ENCODE results near the gene ASCC1.

The ASCC1 gene

DNA sequence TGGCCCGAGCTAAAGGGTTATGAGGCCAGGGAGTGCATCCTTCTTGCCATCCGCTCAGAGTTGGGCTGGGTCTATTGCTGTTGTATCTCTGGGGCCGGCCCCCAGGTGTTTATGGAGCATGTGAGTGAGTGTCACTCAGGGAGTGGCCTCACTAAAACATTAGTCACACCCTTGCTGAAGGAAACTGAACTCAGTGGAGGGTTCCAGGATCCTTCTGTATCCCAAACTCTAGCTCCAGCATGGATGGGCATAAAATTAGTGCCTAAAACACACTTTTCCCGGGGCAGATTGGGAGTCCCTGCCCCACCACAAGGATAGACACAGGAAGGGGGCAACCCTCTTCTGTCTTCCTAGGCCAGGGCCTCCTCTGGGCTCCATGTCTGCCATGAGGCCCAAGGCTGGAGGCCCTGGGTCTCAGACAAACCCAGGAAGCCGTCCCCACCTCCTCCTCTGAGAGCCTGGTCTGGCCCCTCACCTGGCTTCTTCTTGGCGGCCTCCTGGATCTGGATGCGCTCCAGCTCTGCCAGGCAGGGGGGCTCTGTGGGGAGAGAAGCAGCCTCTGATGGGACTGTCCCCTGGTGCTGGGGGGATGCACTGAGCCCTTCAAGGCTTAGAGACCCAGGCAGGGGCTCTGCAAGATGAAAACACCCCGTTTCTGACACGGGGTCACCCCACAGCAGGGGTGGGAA lies 152.2 kb downstream of the ASCC1 start:
- DNase-seq (ENCODE audit: low read depth) = no peak
- TF ChIP-seq, protein P1, sequence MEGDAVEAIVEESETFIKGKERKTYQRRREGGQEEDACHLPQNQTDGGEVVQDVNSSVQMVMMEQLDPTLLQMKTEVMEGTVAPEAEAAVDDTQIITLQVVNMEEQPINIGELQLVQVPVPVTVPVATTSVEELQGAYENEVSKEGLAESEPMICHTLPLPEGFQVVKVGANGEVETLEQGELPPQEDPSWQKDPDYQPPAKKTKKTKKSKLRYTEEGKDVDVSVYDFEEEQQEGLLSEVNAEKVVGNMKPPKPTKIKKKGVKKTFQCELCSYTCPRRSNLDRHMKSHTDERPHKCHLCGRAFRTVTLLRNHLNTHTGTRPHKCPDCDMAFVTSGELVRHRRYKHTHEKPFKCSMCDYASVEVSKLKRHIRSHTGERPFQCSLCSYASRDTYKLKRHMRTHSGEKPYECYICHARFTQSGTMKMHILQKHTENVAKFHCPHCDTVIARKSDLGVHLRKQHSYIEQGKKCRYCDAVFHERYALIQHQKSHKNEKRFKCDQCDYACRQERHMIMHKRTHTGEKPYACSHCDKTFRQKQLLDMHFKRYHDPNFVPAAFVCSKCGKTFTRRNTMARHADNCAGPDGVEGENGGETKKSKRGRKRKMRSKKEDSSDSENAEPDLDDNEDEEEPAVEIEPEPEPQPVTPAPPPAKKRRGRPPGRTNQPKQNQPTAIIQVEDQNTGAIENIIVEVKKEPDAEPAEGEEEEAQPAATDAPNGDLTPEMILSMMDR (IDR thresholded peaks at IDR 0.05; ENCODE audit: low read length, missing control alignments) = no peak
- no peak overlapping the region for H3K4me3 ChIP-seq (replicated peaks; ENCODE audit: low read depth, low read length)

DNA sequence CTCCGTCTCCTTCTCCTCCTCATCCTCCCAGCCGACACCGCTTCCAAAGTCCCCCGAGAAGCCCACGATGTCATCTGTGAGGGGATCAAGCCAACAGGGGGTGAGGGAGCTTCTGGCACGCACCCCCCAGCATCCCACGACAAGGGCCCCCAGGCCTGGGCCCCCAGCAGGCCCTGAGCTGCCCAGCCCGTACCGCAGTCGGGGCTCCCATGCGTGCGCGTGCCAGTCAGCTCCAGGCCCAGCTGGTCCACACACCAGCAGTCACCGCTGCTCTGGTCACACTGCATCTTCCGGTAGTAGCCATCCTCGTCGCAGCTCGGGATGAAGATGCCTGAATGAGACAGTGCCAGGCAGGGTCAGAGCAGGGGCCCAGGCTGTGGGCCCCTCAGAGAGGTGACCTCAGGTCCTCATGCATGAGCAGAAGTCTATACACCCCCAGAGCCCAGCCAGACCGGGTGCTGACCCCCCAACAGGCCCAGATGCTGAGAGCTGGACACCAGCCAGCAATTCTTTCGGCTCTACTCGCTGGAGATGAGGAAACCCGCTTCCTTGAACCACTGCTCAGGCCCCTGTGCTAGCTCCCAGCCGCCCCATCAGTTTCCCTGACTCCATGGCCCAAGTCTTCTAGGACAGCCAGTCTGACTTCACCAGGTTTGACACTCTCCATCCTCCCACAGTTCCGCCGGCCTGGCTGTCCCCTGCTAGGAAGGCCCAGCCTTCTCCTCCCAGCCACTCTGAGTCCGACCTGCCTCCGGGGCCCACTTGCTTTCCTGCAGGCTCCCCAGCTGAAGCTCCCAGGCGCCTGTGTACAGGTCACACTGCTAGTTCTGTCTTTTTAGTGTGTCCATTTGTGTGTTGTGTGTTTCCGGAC lies 153.0 kb downstream of the ASCC1 start:
- no peak for DNase-seq (ENCODE audit: low read depth)
- H3K4me3 ChIP-seq (replicated peaks; ENCODE audit: low read depth, low read length) = no peak overlapping the region
- TF ChIP-seq, protein P1 (IDR thresholded peaks at IDR 0.05; ENCODE audit: low read length, missing control alignments) = no peak

DNA sequence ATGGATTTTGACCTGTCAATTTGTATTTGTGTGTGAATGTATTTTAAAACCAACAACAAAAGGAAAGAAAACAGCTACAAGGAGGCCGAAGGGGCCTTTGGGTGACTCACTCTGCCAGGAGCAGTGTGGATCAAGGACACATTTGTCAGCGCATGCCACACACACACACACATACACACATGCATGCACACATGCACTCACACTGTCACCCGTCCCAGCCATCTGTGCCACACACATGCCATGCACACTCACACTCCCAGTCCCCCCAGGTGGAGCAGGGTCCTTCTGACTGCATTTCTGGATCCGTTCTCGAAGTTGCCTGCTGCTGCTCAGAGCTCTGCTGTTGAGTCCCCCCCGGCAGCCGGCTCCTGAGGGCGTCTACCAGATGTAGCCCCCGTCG lies 153.7 kb downstream of the ASCC1 start:
- TF ChIP-seq, protein P1 (IDR thresholded peaks at IDR 0.05; ENCODE audit: low read length, missing control alignments) = no peak
- no peak overlapping the region for H3K4me3 ChIP-seq (replicated peaks; ENCODE audit: low read depth, low read length)
- no peak for DNase-seq (ENCODE audit: low read depth)

DNA sequence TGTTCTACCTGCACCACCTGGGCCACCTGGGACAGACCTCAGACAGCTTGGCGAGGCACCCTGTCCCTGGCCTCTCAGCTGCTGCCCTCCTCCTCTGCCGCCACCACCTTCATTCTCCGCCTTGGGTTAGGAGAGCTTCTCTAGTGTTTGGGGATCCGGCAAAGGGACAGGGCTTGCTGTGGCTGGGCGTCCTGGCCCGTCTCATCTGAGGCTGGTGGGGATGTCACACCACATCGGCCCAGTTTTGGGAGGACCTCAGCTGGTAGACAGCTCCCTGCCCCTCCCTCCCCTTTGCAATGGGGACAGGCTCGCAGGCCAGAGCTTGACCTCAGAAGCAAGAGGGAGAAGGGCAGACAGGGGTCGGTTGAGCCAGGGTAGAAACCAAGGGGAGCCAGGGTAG lies 154.1 kb downstream of the ASCC1 start:
- DNase-seq (ENCODE audit: low read depth) = no peak
- TF ChIP-seq, protein P1 (IDR thresholded peaks at IDR 0.05; ENCODE audit: low read length, missing control alignments) = no peak
- no peak overlapping the region for H3K4me3 ChIP-seq (replicated peaks; ENCODE audit: low read depth, low read length)

DNA sequence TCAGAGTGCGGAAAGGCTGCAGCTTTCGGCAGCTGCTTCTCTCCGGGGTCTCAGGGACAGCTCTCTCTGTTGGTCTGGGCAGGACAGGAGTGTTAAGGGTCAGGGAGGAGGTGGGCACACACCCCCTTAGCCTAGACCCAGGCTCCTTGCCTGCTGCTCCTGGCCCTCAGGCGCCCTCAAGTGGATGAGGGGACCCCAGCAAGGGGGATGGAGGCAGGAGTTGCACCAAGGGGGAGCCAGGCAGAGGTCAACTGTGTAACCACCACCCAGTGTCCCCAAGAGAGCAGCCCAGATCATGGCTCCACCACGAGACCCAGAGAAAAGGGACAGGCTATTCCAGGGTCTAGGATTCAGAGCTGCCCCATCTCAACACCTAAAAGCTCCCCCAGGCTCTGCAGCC lies 154.6 kb downstream of the ASCC1 start:
- TF ChIP-seq, protein P1 (IDR thresholded peaks at IDR 0.05; ENCODE audit: low read length, missing control alignments) = peak; percentile 31
- H3K4me3 ChIP-seq (replicated peaks; ENCODE audit: low read depth, low read length) = no peak overlapping the region
- no peak for DNase-seq (ENCODE audit: low read depth)

DNA sequence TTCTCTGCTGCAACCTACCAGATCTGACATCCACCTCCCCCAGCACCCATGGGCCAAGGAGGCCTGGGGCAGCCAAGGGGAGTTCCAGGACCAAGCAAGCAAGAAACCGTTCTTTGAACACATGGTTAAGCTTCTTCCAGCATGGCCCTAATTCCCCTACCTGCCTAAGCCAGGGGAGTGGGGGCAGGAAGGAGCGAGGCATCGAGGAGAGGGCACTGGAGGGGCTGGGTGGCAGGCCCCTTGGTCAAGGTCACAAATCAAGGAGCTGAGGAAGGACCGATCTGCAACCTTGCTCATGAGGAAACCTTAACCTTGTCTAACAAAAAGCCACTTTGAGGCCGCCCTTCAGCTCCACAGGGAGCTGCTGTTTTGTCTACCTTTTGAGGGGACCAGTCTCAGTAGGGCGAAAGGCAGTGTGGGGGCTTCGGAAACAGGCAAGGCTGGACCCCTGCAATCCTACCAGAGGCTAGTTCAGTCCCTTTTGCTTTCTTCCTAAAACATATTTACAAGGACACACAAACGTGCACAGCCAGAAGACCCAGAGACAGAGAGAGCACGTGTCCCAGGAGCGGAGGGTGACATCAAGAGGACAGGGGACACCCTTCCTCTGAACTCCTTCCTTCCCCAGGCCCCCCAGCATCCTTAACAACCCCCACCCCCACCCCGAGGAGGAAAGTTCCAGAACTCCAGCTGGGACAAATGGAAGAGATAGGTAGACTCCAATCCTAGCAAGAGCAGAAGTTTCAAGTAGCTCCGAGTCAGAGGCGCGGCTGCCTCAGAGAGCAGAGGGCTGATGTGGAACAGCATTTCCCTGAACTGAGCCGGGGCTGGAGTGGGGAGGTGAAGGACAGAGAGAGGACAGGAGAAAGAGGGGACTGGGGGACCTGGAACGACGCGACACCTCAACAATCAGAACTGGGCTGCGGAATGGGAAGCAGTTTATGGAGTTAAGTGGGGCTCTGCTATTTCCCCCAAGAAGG lies 155.9 kb downstream of the ASCC1 start:
- H3K4me3 ChIP-seq (replicated peaks; ENCODE audit: low read depth, low read length) = no peak overlapping the region
- TF ChIP-seq, protein P1 (IDR thresholded peaks at IDR 0.05; ENCODE audit: low read length, missing control alignments) = no peak
- DNase-seq (ENCODE audit: low read depth) = no peak

All from fibroblast of pulmonary artery (primary cell).